ENCODE results near the gene OR2A7.
"Not testable (repeated sequence)": the region's sequence is repeated elsewhere in the genome, so short reads cannot be mapped to it uniquely, and the experiment has no call there.

OR2A7 gene

GRCh38 chr7:144259067-144259466 is 5.5 kb downstream of the OR2A7 start:
- H3K4me3 ChIP-seq (ENCODE audit: low read depth, low read length); DNase-seq (ENCODE audit: low read depth): not testable (repeated sequence)

GRCh38 chr7:144256112-144256511 is 8.5 kb downstream of the OR2A7 start:
- H3K4me3 ChIP-seq (ENCODE audit: low read depth, low read length) = no peak overlapping the region
- TF ChIP-seq POLR2A (IDR thresholded peaks at IDR 0.05; ENCODE audit: extremely low read depth, insufficient read length) = no peak
- no peak for TF ChIP-seq MYC (IDR thresholded peaks at IDR 0.05; ENCODE audit: low read depth, low read length)
- TF ChIP-seq MAX (IDR thresholded peaks at IDR 0.05; ENCODE audit: low read depth, low read length) = no peak
- TF ChIP-seq, protein P1, sequence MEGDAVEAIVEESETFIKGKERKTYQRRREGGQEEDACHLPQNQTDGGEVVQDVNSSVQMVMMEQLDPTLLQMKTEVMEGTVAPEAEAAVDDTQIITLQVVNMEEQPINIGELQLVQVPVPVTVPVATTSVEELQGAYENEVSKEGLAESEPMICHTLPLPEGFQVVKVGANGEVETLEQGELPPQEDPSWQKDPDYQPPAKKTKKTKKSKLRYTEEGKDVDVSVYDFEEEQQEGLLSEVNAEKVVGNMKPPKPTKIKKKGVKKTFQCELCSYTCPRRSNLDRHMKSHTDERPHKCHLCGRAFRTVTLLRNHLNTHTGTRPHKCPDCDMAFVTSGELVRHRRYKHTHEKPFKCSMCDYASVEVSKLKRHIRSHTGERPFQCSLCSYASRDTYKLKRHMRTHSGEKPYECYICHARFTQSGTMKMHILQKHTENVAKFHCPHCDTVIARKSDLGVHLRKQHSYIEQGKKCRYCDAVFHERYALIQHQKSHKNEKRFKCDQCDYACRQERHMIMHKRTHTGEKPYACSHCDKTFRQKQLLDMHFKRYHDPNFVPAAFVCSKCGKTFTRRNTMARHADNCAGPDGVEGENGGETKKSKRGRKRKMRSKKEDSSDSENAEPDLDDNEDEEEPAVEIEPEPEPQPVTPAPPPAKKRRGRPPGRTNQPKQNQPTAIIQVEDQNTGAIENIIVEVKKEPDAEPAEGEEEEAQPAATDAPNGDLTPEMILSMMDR (IDR thresholded peaks at IDR 0.05; ENCODE audit: low read depth, low read length) = no peak
- peak; percentile 12 for DNase-seq (ENCODE audit: low read depth)

GRCh38 chr7:144255471-144255897 is 9.1 kb downstream of the OR2A7 start:
- DNase-seq (ENCODE audit: low read depth) = peak; percentile 1
- no peak overlapping the region for H3K4me3 ChIP-seq (ENCODE audit: low read depth, low read length)
- TF ChIP-seq MAX (IDR thresholded peaks at IDR 0.05; ENCODE audit: low read depth, low read length) = no peak
- TF ChIP-seq POLR2A (IDR thresholded peaks at IDR 0.05; ENCODE audit: extremely low read depth, insufficient read length) = no peak
- TF ChIP-seq, protein P1 (IDR thresholded peaks at IDR 0.05; ENCODE audit: low read depth, low read length) = no peak
- TF ChIP-seq MYC (IDR thresholded peaks at IDR 0.05; ENCODE audit: low read depth, low read length) = no peak

GRCh38 chr7:144252307-144252706 is 12.3 kb downstream of the OR2A7 start:
- DNase-seq (ENCODE audit: low read depth); H3K4me3 ChIP-seq (ENCODE audit: low read depth, low read length): not testable (repeated sequence)

DNA sequence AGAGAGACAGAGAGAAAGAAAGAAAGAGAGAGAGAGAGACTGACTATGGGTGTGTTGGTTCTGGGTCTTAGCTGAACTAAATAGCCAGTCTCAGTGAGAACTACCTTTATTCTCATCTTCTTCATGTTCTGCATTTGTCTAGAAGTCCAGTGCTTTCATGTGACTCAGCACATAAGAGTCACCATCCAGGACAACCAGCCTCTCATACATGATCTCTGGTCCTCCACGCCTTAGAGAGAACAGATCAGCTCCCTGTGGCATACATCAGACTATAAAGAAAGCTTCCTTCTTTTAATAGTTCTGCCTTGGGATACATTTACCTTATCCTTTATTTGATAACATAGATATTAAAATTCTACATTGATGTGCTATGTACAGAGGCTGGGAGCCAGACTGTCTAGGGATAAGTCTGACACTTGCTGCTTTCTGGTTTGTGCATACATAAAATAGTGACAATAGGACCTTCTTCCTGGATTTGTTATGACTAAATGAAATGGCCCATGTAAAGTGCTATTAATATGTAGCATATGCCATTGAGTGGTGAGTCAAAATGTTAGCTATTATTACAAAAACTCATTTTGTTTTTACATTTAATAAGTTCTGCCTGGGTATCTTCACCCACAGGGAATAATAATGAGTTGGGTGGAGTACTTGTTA is 16.8 kb downstream of the OR2A7 start:
- DNase-seq (ENCODE audit: low read depth); H3K4me3 ChIP-seq (ENCODE audit: low read depth, low read length): not testable (repeated sequence)

DNA sequence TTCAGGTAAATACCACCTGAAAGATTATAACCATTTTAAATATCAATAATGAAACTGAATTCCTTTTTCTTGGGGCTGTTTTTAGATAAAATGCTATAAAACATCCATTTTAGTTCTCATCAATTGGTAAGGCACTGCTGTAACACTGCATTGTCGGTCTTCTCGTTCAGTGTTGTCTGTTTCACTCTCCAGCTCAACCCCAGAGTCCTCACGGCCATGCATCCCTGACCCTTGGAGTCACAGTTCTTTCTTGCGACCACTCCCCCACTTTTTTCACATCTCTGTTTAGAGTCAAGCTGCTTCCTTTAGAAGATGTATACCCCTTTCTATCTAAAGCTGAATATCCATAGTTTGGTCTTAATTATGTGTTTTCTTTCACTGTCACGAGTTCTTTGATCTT is 17.6 kb downstream of the OR2A7 start:
- not testable (repeated sequence) for H3K4me3 ChIP-seq (ENCODE audit: low read depth, low read length)

GRCh38 chr7:144245372-144245771 is 19.2 kb downstream of the OR2A7 start:
- H3K4me3 ChIP-seq (ENCODE audit: low read depth, low read length); DNase-seq (ENCODE audit: low read depth): not testable (repeated sequence)

More for the DNA sequence above, 17.6 kb downstream of the OR2A7 start:
- not testable (repeated sequence) for DNase-seq (ENCODE audit: low read depth)

DNA sequence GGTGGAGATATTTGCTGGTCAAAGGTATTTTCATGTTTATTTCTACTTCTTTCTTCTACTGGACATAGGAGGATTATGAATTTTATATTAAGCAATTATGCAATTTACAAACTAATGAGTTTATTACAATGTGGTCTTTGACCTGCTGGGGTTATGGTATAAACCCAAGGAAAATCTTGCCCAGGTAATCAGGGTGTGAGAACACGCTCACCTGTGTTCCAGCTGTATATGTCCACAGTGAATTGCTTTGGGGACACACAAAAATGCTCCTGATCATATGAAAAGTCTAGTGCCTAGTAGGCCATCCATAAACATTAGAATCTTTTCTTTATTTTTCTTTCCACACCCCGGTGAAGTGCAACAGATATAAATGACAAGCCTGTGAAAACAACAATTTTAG is 25.2 kb downstream of the OR2A7 start, which contains the start of gene OR2A42:
TSS of gene OR2A42 (minus strand) at position 241 of the 400 bp plus-strand sequence. CDS start 6,762 bp downstream, outside the sequence.
- H3K4me3 ChIP-seq (ENCODE audit: low read depth, low read length); DNase-seq (ENCODE audit: low read depth): not testable (repeated sequence)

DNA sequence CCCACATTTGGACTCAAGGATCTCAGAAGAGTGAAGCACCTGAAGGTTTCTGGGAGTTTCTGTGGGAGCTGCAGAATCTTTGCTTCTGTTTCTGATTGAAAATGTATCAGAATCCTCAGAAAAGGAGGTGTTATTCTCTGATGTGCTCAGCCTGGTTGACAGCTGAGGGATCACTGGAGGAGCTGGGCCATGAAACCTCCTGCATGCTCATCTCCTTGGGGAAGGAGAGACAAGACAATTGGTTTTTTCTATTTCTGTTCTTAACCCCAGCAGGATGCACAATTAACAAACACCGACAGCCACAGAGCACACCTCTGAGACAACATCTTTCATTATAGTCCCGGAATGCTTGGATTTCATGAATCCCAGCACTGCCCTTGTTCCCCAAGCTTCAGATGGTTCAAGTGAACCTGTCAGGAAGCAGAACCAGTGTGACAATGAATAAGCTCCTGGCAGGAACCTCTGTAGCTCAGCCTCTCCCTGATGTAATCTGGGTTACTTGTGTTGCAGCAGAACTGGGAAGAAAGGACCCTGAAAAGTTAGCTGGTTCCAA is 26.0 kb downstream of the OR2A7 start:
- H3K4me3 ChIP-seq (ENCODE audit: low read depth, low read length); DNase-seq (ENCODE audit: low read depth): not testable (repeated sequence)

DNA sequence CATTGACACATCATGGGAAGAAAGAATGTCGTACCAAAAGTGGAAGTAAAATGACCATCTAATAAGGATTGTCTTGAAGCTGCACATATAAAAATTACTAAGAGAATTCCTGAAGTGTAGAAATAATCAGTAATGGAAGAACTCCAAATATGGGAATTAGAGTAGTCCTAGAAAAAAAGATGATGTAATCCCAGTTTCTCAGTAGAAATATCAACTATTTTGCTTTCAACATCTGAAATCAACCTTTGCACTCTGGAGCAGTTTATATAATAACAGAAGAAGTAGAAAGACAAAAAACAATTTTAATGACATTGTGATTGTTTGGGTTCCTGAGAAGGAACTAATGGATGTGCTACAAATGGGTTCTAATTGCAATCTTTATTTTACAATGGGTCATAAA is 31.6 kb downstream of the OR2A7 start:
- H3K4me3 ChIP-seq (ENCODE audit: low read depth, low read length) = not testable (repeated sequence)

DNA sequence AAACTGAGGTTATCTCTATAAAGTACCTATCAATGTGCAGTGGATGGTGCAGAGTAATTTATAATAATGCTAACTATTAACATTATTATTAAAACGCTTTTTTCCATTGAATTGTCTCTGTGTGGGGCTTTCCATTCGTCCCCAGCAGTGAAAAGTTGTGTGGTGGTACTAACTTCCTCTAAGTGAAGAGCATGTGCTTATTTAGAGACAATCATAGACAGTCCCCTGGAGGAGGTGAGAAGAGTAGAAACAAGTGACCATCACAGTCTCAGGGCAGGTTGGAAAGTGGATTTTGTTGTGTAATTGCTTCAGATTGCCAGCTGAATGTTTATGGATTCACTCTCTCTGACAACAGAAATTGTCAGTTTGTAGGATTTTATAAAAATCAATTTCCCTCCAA is 33.6 kb downstream of the OR2A7 start:
- DNase-seq (ENCODE audit: low read depth); H3K4me3 ChIP-seq (ENCODE audit: low read depth, low read length): not testable (repeated sequence)

More for the DNA sequence above, 31.6 kb downstream of the OR2A7 start:
- not testable (repeated sequence) for DNase-seq (ENCODE audit: low read depth)

DNA sequence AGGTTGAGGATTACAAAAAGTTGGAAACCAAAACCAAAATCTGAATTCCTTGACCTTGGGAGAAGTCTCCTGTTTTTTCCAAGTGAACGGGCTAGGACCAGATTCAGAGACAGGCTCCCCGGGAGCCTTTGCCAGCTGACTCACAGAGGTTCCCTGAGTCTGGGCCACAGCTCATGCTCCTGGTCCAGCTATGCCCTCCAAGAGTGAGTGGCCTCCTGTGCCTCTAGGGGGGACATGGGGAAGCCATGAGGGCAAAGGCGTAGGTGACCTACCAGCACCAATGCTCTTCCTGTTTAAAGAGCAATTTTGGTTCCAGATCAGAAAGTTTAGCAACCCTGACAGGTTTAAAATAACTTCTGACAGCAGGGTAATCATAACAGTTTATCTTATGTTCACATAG is 35.8 kb downstream of the OR2A7 start:
- not testable (repeated sequence) for H3K4me3 ChIP-seq (ENCODE audit: low read depth, low read length); DNase-seq (ENCODE audit: low read depth)

DNA sequence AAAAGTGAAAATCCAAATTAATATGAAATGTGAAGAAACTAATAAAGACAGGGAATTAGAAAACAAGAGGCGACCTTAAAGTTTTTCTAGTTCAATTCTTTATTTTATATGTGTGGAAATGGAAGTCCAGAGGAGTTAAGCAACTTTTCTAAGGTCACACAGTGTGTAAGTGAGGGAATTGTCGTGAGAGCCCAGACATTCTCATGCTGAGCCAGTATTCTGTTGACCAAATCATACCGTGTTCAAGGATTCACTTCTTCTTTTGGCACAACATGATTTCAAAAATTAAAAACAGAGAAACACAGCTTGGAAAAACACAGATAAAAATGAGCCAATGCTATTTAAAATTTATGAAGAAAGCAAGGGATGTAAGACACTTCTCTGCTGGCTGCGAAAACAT is 37.7 kb downstream of the OR2A7 start:
- not testable (repeated sequence) for DNase-seq (ENCODE audit: low read depth); H3K4me3 ChIP-seq (ENCODE audit: low read depth, low read length)

DNA sequence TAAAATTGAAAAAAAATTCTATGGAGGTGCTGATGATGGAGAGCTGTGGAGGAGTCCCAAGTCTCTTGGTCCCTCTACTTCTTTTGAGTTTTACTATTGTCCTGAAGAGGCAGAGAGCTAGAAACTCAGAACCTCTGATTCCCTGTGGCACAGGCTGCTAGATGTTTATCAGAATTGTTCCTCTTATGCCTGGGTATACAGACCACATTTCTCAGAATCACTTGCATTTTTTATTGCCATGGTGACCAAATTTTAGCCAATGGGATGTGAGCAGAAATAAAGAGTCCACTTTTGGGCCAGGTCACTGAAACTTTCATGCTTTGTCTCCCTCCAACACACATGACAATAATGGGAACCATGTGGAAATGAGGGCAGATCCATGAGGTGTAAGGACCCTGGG is 40.9 kb downstream of the OR2A7 start:
- DNase-seq (ENCODE audit: low read depth); H3K4me3 ChIP-seq (ENCODE audit: low read depth, low read length): not testable (repeated sequence)

DNA sequence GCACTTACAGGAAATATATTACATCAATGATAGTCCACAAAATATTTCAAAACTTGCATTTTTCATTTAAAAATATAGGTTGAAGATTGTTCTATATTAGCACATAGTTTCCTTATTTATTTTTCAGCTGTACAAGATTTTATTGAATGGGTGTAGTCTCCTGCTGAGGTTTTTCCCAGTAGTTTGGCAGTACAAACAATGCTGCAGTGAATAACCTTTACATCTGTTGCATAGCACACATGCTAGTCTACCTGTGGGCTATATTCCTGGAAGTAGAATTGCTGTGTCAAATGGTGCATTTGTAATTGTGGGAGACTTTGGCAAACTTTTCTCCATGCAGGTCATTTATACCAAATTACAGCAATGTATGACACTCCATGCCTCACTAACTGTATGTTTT is 44.1 kb downstream of the OR2A7 start:
- not testable (repeated sequence) for DNase-seq (ENCODE audit: low read depth); H3K4me3 ChIP-seq (ENCODE audit: low read depth, low read length)

GRCh38 chr7:144219149-144219548 is 45.4 kb downstream of the OR2A7 start:
- not testable (repeated sequence) for DNase-seq (ENCODE audit: low read depth); H3K4me3 ChIP-seq (ENCODE audit: low read depth, low read length)
